ENCODE data around the gene CDK5RAP1. TPM values are rescaled to one million over a fixed set of nuclear protein-coding genes. Genes with fewer than 3 reads are reported as not detected.

The CDK5RAP1 gene
- polyA plus RNA-seq, 1 experiment = 27.0 TPM

GRCh38 chr20:33336375-33336774, 64.9 kb downstream of the CDK5RAP1 start:
- no peak for DNase-seq (ENCODE audit: low read depth)
- Histone ChIP-seq H3K27me3 (ENCODE audit: control insufficient read depth, insufficient read depth, low read length) (0 out of 2 replicates have a peak, but pooled peaks cover 4% of the 10 kb centered on the region), H3K36me3 (ENCODE audit: control insufficient read depth, insufficient read depth, low read length) (no peaks in the 10 kb centered on the region), H3K4me3 (ENCODE audit: low read depth, low read length) (no peak overlapping the region)
- ChIA-PET POLR2A (no interaction called here), CTCF (interaction anchor here (0.9 kb wide), 2 partner anchors 13 to 37 kb away, joined by 3 read pairs; no protein-coding TSS in a partner anchor)
- TF ChIP-seq CTCF (IDR thresholded peaks at IDR 0.05; ENCODE audit: insufficient read depth, low read depth, low read length) = no peak

- no peak for TF ChIP-seq CTCF (IDR thresholded peaks at IDR 0.05; ENCODE audit: insufficient read depth, low read depth, low read length)
- no peak overlapping the region for H3K4me3 ChIP-seq (ENCODE audit: low read depth, low read length)
- H3K36me3 ChIP-seq (ENCODE audit: control insufficient read depth, insufficient read depth, low read length) = no peaks in the 10 kb centered on the region
- CTCF ChIA-PET = interaction anchor here (1.2 kb wide), 1 partner anchor 29 kb away, joined by 3 read pairs; no protein-coding TSS in a partner anchor
- H3K27me3 ChIP-seq (ENCODE audit: control insufficient read depth, insufficient read depth, low read length) = peaks cover 6% of the 10 kb centered on the region; the same call in 1 of the 2 replicates
- no peak for DNase-seq (ENCODE audit: low read depth)
- POLR2A ChIA-PET = no interaction called here
Measured at GRCh38 chr20:33334111-33334510, 67.2 kb downstream of the CDK5RAP1 start.

DNA sequence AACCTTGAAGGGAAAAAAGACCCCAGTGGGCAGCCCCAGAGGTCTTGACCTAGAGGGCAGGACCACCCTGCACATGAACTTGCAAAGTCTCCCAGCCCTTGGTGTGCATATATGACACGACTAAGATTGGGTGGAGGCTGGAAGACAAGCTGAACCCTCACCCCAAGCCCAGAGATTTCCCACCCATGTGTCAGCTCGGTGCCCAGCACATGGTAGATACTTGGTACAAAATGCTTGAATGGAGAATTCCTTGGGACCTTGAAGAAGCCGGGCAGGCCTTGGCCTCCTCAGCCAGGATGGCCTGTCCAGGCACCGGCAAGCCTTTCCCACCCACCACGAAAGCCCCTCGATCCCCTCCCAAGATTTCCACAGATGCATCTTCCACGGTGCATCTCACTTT, 67.7 kb downstream of the CDK5RAP1 start:
- CTCF ChIA-PET = interaction anchor here (1.2 kb wide), 1 partner anchor 29 kb away, joined by 3 read pairs; no protein-coding TSS in a partner anchor
- Histone ChIP-seq H3K27me3 (ENCODE audit: control insufficient read depth, insufficient read depth, low read length) (peaks cover 9% of the 10 kb centered on the region), H3K4me3 (ENCODE audit: low read depth, low read length) (no peak overlapping the region), H3K36me3 (ENCODE audit: control insufficient read depth, insufficient read depth, low read length) (no peaks in the 10 kb centered on the region)
- POLR2A ChIA-PET = no interaction called here
- no peak for DNase-seq (ENCODE audit: low read depth)
- TF ChIP-seq CTCF (IDR thresholded peaks at IDR 0.05; ENCODE audit: insufficient read depth, low read depth, low read length) = no peak

GRCh38 chr20:33332905-33333456, 68.3 kb downstream of the CDK5RAP1 start:
- Histone ChIP-seq H3K27me3 (ENCODE audit: control insufficient read depth, insufficient read depth, low read length) (peaks cover 13% of the 10 kb centered on the region), H3K4me3 (ENCODE audit: low read depth, low read length) (no peak overlapping the region), H3K36me3 (ENCODE audit: control insufficient read depth, insufficient read depth, low read length) (no peaks in the 10 kb centered on the region)
- no peak for TF ChIP-seq CTCF (IDR thresholded peaks at IDR 0.05; ENCODE audit: insufficient read depth, low read depth, low read length)
- DNase-seq (ENCODE audit: low read depth) = no peak
- POLR2A ChIA-PET = no interaction called here
- CTCF ChIA-PET = interaction anchor here (1.2 to 1.5 kb wide), 2 partner anchors 28 to 33 kb away, joined by 3 read pairs; no protein-coding TSS in a partner anchor

GRCh38 chr20:33328157-33329137, 72.9 kb downstream of the CDK5RAP1 start:
- no peak for TF ChIP-seq CTCF (IDR thresholded peaks at IDR 0.05; ENCODE audit: insufficient read depth, low read depth, low read length)
- ChIA-PET POLR2A (no interaction called here), CTCF (interaction anchor here (1.2 to 1.8 kb wide), 3 partner anchors 10 to 136 kb away, joined by 3 to 5 read pairs (median 4); no protein-coding TSS in a partner anchor)
- no peak overlapping the region for H3K4me3 ChIP-seq (ENCODE audit: low read depth, low read length)
- no peaks in the 10 kb centered on the region for H3K36me3 ChIP-seq (ENCODE audit: control insufficient read depth, insufficient read depth, low read length)
- DNase-seq (ENCODE audit: low read depth) = no peak
- peaks cover 14% of the 10 kb centered on the region for H3K27me3 ChIP-seq (ENCODE audit: control insufficient read depth, insufficient read depth, low read length)

All from BJ (cell line).